Stimulated activated CD4-positive, alpha-beta T cell treated with anti-CD3 and anti-CD28 coated beads, Interleukin-4, amount 100 ng/mL, for 1 hour (primary cell): ENCODE data around the gene R3HDM1.
"Not testable (repeated sequence)": the region's sequence is repeated elsewhere in the genome, so short reads cannot be mapped to it uniquely, and the experiment has no call there.

ENCODE experiments used
- DNase-seq: peaks from one replicate; pipeline ENCODE4 v3.0.0-alpha.2; 2020

The R3HDM1 gene

GRCh38 chr2:135581282-135581681 is 50.0 kb downstream of the R3HDM1 start:
- no peak for DNase-seq

- DNase-seq = no peak
These were observed 51.1 kb downstream of the R3HDM1 start for GRCh38 chr2:135582383-135582782.

GRCh38 chr2:135585586-135585985 is 54.3 kb downstream of the R3HDM1 start:
- DNase-seq = no peak

GRCh38 chr2:135586148-135586547 is 54.9 kb downstream of the R3HDM1 start:
- DNase-seq = no peak

GRCh38 chr2:135587958-135588357 is 56.7 kb downstream of the R3HDM1 start:
- no peak for DNase-seq

GRCh38 chr2:135590619-135591260 is 59.5 kb downstream of the R3HDM1 start:
- no peak for DNase-seq

- DNase-seq = no peak
These were observed 69.6 kb downstream of the R3HDM1 start for GRCh38 chr2:135600915-135601314.

GRCh38 chr2:135603543-135603942 is 72.3 kb downstream of the R3HDM1 start:
- no peak for DNase-seq

- DNase-seq = no peak
These were observed 76.3 kb downstream of the R3HDM1 start for GRCh38 chr2:135607561-135607960.

- DNase-seq = no peak
These were observed 81.0 kb downstream of the R3HDM1 start for GRCh38 chr2:135612319-135612718.

GRCh38 chr2:135615404-135615803 is 84.1 kb downstream of the R3HDM1 start:
- no peak for DNase-seq

GRCh38 chr2:135617501-135618015 is 86.3 kb downstream of the R3HDM1 start:
- no peak for DNase-seq

- no peak for DNase-seq
These were observed 88.9 kb downstream of the R3HDM1 start for GRCh38 chr2:135620198-135620597.

- DNase-seq = no peak
These were observed 98.2 kb downstream of the R3HDM1 start for GRCh38 chr2:135629520-135629919.

GRCh38 chr2:135630034-135630433 is 98.8 kb downstream of the R3HDM1 start:
- not testable (repeated sequence) for DNase-seq

GRCh38 chr2:135630488-135630887 is 99.2 kb downstream of the R3HDM1 start:
- no peak for DNase-seq

GRCh38 chr2:135633582-135633981 is 102.3 kb downstream of the R3HDM1 start:
- no peak for DNase-seq

- DNase-seq = no peak
These were observed 104.0 kb downstream of the R3HDM1 start for GRCh38 chr2:135635212-135635835.

GRCh38 chr2:135636982-135637381 is 105.7 kb downstream of the R3HDM1 start:
- no peak for DNase-seq

GRCh38 chr2:135637456-135638087 is 106.3 kb downstream of the R3HDM1 start:
- DNase-seq = no peak

GRCh38 chr2:135638825-135639224 is 107.5 kb downstream of the R3HDM1 start:
- DNase-seq = no peak

GRCh38 chr2:135641156-135642068 is 110.1 kb downstream of the R3HDM1 start:
- no peak for DNase-seq
